ENCODE data around the gene HECTD4.

The HECTD4 gene

DNA sequence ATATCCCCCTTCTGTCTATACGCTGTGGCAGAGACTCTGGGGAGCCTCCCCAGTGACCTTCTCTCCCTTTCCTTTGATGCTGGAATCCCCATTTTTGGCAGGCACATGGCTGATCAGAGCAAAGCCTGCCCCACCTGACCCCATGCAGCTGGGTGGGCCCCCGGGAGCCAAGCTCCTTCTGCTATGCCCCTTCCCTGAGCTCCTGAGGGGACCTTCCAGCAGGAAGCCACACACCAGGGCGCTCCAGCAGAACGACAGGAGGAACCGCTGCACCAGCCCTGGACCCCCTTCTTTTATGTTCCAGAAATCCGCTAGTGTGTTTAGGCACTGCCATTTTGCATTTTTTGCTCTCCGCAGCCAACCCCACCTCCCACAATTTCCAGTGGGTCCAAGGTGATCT lies 212.3 kb downstream of the HECTD4 start:
- no peak for DNase-seq (ENCODE audit: low read depth in 2 of 2)
- H3K4me3 ChIP-seq (replicated peaks in 1 of 2; ENCODE audit: low read depth in 2 of 2, low read length in 2 of 2) = no peak overlapping the region
- no peak for TF ChIP-seq CTCF (IDR thresholded peaks at IDR 0.05; ENCODE audit: low read depth, low read length)

DNA sequence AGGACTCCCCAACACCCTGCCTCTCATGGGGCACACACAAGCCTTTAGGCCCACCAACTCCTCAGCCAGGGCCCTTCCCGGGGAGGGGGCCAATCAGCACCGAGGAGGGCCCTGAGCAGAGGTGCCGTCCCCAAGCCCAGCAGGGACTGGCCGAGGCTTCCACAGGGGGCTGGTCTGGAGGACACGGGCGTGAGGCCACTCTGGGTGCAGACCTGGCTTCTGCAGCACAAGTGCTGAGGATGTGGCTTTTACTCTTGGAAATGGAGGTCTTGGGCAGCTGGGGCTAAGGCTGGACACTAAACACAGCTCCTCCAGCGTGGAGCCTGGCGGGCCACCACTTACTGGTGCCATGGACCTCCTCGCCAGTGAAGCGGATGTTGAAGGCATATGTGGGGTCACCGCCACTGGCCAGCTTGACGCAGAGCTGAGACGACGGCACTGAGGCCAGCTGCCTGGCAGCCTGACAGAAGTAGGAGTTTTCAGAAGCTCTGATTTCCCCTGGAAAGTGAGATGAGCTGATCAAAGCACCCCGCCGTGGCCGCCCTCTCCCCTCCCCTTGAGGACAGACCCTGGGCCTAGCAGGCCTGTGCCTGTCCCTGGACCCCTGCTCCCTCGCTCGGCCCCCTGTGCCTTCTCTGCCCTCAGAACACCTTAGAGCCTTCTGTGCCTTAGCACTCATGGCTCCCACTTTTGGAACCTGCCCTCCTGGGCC lies 212.9 kb downstream of the HECTD4 start:
- TF ChIP-seq CTCF (IDR thresholded peaks at IDR 0.05; ENCODE audit: low read depth, low read length) = no peak
- no peak overlapping the region for H3K4me3 ChIP-seq (replicated peaks in 1 of 2; ENCODE audit: low read depth in 2 of 2, low read length in 2 of 2)
- DNase-seq (ENCODE audit: low read depth in 2 of 2) = no peak

DNA sequence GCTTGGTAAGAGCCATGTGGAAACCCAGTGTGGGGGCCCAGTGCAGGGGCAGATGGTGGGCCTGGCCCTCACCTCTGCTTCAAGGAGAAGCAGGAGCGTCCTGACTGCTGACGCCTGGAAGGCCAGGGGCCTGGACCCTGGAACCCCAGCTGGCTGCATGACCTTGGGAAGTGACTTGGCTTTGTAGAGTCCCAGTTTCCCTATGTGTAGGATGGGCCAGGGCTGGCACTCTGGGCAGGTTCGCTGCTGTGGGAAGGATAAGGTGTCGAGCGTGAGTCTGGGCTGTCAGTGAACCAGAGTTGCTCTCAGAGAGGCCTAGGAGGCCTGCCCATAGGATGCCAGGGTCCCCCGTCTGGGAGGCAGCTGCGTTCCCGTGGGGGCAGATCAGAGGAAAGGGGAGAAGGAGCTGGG lies 213.7 kb downstream of the HECTD4 start:
- no peak for TF ChIP-seq CTCF (IDR thresholded peaks at IDR 0.05; ENCODE audit: low read depth, low read length)
- no peak overlapping the region for H3K4me3 ChIP-seq (replicated peaks in 1 of 2; ENCODE audit: low read depth in 2 of 2, low read length in 2 of 2)
- DNase-seq (ENCODE audit: low read depth in 2 of 2) = no peak

DNA sequence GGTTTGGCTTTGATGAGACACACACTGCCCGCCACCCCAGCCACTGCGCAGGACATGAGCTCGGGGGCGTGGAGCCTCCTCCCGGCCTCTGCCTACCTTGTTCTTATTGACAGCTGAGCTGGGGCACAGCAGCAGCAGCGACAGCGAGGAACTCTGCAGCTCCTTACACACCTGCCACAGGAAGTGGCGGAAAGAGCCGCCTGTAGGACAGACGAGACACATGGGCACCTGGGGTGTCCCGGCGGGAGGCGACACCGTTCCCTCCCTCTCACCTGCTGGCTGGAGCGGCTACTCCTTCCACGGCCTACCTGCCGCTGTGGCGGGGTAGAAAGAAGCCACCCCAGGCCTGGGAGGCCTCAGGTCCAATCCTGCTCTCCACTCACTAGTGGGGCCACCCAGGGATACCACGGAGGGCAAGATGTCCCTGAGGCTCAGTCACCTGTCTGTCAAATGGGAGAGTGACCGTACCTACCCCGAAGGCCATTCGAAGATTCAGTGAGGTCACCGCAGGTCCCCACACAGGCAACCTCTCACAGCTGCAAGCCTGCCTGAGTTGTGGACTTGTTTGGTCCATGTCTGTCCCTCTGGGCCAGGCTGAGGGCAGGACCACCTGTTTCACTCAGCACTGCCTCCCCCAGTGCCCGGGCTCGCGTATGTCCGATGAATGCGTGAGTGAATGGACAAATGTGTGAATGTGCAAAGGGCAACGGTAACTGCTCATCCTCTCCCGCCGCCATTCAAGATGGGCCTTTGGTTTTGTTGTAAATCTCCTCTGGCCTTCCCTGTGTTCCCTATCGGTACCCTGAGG lies 214.3 kb downstream of the HECTD4 start:
- TF ChIP-seq CTCF (IDR thresholded peaks at IDR 0.05; ENCODE audit: low read depth, low read length) = no peak
- DNase-seq (ENCODE audit: low read depth in 2 of 2) = no peak
- no peak overlapping the region for H3K4me3 ChIP-seq (replicated peaks in 1 of 2; ENCODE audit: low read depth in 2 of 2, low read length in 2 of 2)

DNA sequence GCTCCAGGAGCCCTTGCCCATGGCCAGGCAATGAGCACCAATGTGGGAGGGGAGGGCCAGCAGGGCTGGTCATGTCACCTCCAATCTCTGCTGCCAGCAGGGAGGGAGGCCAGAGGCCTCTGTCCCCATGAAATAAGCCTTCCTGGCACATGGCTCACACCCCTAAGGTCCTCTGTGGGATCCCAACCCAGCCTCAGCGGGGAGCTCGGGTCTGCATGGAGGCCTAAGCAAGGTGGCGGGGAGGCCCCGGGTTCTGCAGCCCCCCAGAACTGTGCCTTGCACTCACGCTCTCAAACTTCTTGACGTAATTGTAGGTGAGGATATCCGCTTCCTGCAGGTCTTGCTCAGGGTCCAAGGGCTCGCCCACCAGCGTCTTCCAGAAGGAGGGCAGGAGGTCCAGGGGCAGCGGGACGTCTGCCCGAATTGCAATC lies 215.2 kb downstream of the HECTD4 start:
- DNase-seq (ENCODE audit: low read depth in 2 of 2) = no peak
- no peak overlapping the region for H3K4me3 ChIP-seq (replicated peaks in 1 of 2; ENCODE audit: low read depth in 2 of 2, low read length in 2 of 2)
- no peak for TF ChIP-seq CTCF (IDR thresholded peaks at IDR 0.05; ENCODE audit: low read depth, low read length)

DNA sequence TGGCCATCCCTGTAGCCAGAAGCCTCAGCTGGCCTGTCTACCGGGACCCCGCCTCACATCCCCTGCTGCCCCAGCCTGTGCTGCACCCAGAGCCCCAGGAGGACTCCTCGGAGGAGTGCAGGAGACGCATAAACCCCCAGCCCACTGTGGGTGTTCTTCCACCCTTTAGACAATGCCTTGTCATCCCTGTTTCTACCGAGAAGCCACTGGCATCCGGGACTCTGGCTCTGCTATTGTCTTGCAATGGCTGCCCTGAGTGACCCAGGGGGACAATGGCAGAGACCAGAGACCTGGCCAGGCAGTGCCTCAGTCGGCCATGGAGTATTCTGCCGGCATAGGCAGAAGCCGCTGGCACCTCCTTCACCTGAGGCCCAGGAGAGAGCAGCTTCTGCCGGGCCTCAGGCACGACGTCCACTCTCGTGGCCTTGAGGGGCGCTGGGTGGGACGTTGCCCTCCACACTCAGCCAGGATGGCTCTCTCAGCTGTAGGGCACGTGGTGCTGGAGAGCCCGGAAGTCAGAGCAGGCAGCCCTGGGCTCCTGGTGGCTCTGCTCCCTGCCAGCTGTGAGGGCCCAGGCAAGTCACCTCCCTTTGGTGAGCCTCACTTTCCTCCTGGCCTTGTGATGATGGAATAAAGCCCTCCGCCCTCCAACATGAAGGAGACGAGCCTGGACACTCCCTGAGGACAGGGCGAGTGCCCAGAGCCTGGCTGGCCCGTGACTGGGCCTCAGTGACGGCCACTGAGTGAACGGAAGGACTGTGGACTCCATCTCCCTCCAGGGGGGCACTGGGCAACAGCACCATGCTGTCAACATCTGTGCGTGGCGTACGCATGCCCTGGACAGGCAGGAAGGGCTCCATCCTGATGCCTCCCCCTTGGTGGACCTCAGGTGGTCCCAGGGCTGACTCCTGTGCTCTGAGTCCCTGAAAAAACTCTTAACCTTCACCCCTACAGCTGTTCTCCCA lies 215.9 kb downstream of the HECTD4 start:
- TF ChIP-seq CTCF (IDR thresholded peaks at IDR 0.05; ENCODE audit: low read depth, low read length) = no peak
- no peak for DNase-seq (ENCODE audit: low read depth in 2 of 2)
- no peak overlapping the region for H3K4me3 ChIP-seq (replicated peaks in 1 of 2; ENCODE audit: low read depth in 2 of 2, low read length in 2 of 2)
